Pancreas (tissue), 10 donors: ENCODE data around the gene FARP1. TPM values are rescaled to one million over a fixed set of nuclear protein-coding genes. Genes with fewer than 3 reads are reported as not detected.

Experiments
- ATAC-seq, 4 donors: fragments of 200-7000 bp; cut with Tn5 transposase; one replicate each; pipeline versions ENCODE4 v1.8.0 to v1.9.1; 2020; ENCODE audit warnings: mild to moderate bottlenecking in 4 of 4, moderate library complexity in 4 of 4
- DNase-seq, 6 donors: peaks; one replicate each; pipeline ENCODE4 v3.0.0-alpha.2; 2020
- FAIRE-seq: peaks from 2 replicates; lab custom pipeline; 2012; peaks lifted over from hg19 to GRCh38; lab: Jason Lieb, UNC
- H3K27ac ChIP-seq, 4 donors: fragments of 200-600 bp; sonication (generic); 1 replicate in 3 of 4; 2 replicates in 1 of 4; pipeline versions ENCODE4 v1.5.0 to v1.8.0; 2020
- H3K27me3 ChIP-seq, 4 donors: fragments of 200-600 bp; one replicate each; pipeline ENCODE4 v1.8.0; 2021
- H3K36me3 ChIP-seq, 3 donors: fragments of 200-600 bp; sonication (generic) in 1 of 3; one replicate each; pipeline versions ENCODE4 v1.5.0 to v1.8.0; 2020 to 2021
- H3K4me1 ChIP-seq, 3 donors: fragments of 200-600 bp; one replicate each; pipeline ENCODE4 v1.8.0; 2021
- H3K4me3 ChIP-seq, 4 donors: fragments of 200-600 bp; sonication (generic) in 2 of 4; one replicate each; pipeline versions ENCODE4 v1.5.0 to v1.8.0; 2020 to 2021
- H3K9me3 ChIP-seq, 4 donors: fragments of 200-600 bp; one replicate each; pipeline ENCODE4 v1.8.0; 2021
- WGBS, 2 donors: extraction: QIAGEN DNeasy Blood & Tissue Kit; methylation state at CpG; one replicate each; pipeline ENCODE4 v1.1.7; 2013; 5-methylcytosine and 5-hydroxymethylcytosine counted together
- intact Hi-C, 3 donors: fragments of 100-400 bp; cut with DNase I; formaldehyde crosslinking; loops; one replicate each; pipeline versions ENCODE4 v1.11.1 to v1.14.2; 2022
- polyA plus RNA-seq, 2 donors: library from polyadenylated mRNA; stranded (reverse); fragments of 200-250 nt; gene quantifications; one replicate each; pipeline ENCODE4 v1.2.3, GENCODE V29; 2013
- total RNA-seq, 6 donors: library from RNA; stranded (reverse); fragmentation: NEBNext Ultra II Directional in 4 of 6; extraction: Animal tissue kit (Norgen Biotek cat#: 25700) in 4 of 6; gene quantifications; one replicate each; pipeline versions ENCODE4 v1.2.1 to v1.2.4, GENCODE V29; 2021 to 2023
- TF ChIP-seq, protein P1 (sequence below), 4 donors: fragments of 200-600 bp; sonication (generic) in 3 of 4; IDR thresholded peaks; one replicate each; pipeline versions ENCODE4 v1.5.0 to v1.8.0; 2021; ENCODE audit warnings: antibody characterized with exemption in 4 of 4
- donor health status: healthy with polysubstance abuse.
- donor health status: DM: no; HTN: no; CAD: no; lungs with moderate emphysema.
- donor health status: DM: no; HTN: no; CAD: no.
- donor health status: control.
- donor health status: control.
- donor health status: Bipolar disorder and iron deficiency.
- donor health status: DM: yes; HTN: yes; CAD: no.
- donor health status: DM: no; HTN: no; CAD: no.
- donor health status: DM: no; HTN: no; CAD: no.
- donor health status: DM: yes; HTN: yes; CAD: no.

Gene FARP1
- total and polyA plus RNA-seq, 8 donors, result 30.8 to 95.1 (median 56.0) TPM

DNA sequence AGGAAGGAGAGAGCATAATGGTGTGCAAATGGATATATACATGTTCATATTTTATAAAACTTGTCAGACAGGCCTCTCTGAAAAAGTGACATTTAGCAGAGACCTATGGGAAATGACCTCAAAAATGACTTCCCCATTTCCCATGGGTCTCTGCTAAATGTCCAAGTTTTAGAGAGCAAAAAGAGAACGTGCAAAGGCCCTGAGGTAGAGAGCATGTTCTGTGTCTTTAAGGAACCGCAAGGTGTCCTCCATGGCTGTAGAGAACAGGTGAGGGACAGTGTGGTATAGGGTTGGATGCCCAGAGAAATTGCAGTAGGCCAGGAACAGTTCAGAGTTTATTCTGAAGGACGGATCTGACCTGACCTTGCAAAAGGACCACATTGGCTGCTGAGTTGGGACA is 147.4 kb downstream of the FARP1 start:
- TF ChIP-seq, protein P1, sequence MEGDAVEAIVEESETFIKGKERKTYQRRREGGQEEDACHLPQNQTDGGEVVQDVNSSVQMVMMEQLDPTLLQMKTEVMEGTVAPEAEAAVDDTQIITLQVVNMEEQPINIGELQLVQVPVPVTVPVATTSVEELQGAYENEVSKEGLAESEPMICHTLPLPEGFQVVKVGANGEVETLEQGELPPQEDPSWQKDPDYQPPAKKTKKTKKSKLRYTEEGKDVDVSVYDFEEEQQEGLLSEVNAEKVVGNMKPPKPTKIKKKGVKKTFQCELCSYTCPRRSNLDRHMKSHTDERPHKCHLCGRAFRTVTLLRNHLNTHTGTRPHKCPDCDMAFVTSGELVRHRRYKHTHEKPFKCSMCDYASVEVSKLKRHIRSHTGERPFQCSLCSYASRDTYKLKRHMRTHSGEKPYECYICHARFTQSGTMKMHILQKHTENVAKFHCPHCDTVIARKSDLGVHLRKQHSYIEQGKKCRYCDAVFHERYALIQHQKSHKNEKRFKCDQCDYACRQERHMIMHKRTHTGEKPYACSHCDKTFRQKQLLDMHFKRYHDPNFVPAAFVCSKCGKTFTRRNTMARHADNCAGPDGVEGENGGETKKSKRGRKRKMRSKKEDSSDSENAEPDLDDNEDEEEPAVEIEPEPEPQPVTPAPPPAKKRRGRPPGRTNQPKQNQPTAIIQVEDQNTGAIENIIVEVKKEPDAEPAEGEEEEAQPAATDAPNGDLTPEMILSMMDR (IDR thresholded peaks at IDR 0.05), result no peak
- intact Hi-C loops, result no loop called here
- ATAC-seq (no peak), DNase-seq (no peak), FAIRE-seq (no peak)
- no peaks in the 10 kb centered on the region for H3K27me3 ChIP-seq
- H3K4me1 ChIP-seq, result peaks cover 28 to 34% (median 29%) of the 10 kb centered on the region in 3 donors
- 96 to 98% methylated on average over 3 of the region's 3 CpGs for WGBS, 2 donors
- H3K36me3 ChIP-seq, result no peaks in the 10 kb centered on the region
- no peak overlapping the region for H3K27ac ChIP-seq
- H3K4me3 ChIP-seq, result no peak overlapping the region
- no peaks in the 10 kb centered on the region for H3K9me3 ChIP-seq

- DNase-seq, result peak in 3 of 6 donors; percentile 29 to 53 (median 32)
- FAIRE-seq, result no peak
Observed at GRCh38 chr13:98291658-98292057, 148.8 kb downstream of the FARP1 start.

GRCh38 chr13:98293103-98293502 is 150.2 kb downstream of the FARP1 start:
- 11 to 15% methylated on average over 2 of the region's 2 CpGs for WGBS, 2 donors
- Histone ChIP-seq H3K36me3 (no peaks in the 10 kb centered on the region), H3K27me3 (no peaks in the 10 kb centered on the region), H3K4me3 (no peak overlapping the region), H3K27ac (peak overlapping the region; percentile 21 to 62 (median 56)), H3K4me1 (peaks cover 28 to 32% (median 29%) of the 10 kb centered on the region in 3 donors), H3K9me3 (no peaks in the 10 kb centered on the region)
- DNase-seq (peak in 4 of 6 donors; percentile 49 to 62 (median 53)), ATAC-seq (peak; percentile 86 to 93 (median 90)), FAIRE-seq (no peak)
- TF ChIP-seq, protein P1 (IDR thresholded peaks at IDR 0.05), result no peak
- intact Hi-C loops, result no loop called here

More at GRCh38 chr13:98291658-98292057, 148.8 kb downstream of the FARP1 start:
- peak; percentile 53 to 73 (median 71) for ATAC-seq
- TF ChIP-seq, protein P1 (IDR thresholded peaks at IDR 0.05), result no peak
- Histone ChIP-seq H3K27me3 (no peaks in the 10 kb centered on the region), H3K27ac (peak overlapping the region in 2 of 4 donors; percentile 6 to 62), H3K36me3 (no peaks in the 10 kb centered on the region), H3K4me3 (no peak overlapping the region), H3K4me1 (peaks cover 28 to 32% (median 29%) of the 10 kb centered on the region in 3 donors), H3K9me3 (no peaks in the 10 kb centered on the region)
- intact Hi-C loops, result no loop called here
- WGBS, 2 donors, result 29 to 34% methylated on average over 2 of the region's 2 CpGs

- Histone ChIP-seq H3K27ac (peak overlapping the region; percentile 21 to 62 (median 56)), H3K4me3 (no peak overlapping the region), H3K4me1 (peaks cover 28 to 33% (median 32%) of the 10 kb centered on the region in 3 donors), H3K9me3 (no peaks in the 10 kb centered on the region), H3K27me3 (no peaks in the 10 kb centered on the region), H3K36me3 (no peaks in the 10 kb centered on the region)
- DNase-seq, result no peak
- WGBS, 2 donors, result 68 to 72% methylated on average over 4 of the region's 4 CpGs
- ATAC-seq, result peak in 1 of 4 donors; percentile 2
- FAIRE-seq, result no peak
- TF ChIP-seq, protein P1 (IDR thresholded peaks at IDR 0.05), result no peak
- intact Hi-C loops, result no loop called here
Observed at GRCh38 chr13:98293570-98294142, 150.8 kb downstream of the FARP1 start.

DNA sequence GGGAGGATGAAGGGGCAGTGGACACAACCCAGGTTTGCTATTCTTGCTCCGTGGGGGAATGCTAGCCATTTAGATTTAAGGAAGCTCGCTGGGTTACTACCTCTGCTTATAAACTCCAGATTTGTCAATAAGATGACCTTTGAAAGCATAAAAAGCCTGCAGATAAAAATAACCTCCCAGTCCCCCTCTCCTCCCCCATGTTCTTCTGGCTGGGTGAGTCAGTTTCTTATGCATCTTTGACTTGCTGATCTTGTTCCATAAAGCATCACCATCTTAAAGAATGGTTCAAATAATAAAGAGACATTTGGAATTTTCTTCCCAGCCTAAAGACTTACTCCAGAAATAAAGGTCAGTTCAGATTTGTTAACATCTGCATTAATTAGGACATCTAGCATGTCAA is 152.5 kb downstream of the FARP1 start:
- intact Hi-C loops, result no loop called here
- Histone ChIP-seq H3K4me3 (no peak overlapping the region), H3K27me3 (no peaks in the 10 kb centered on the region), H3K36me3 (no peaks in the 10 kb centered on the region), H3K27ac (no peak overlapping the region), H3K9me3 (no peaks in the 10 kb centered on the region), H3K4me1 (peaks cover 28 to 42% (median 36%) of the 10 kb centered on the region in 3 donors)
- DNase-seq, result no peak
- WGBS, 2 donors, result 83 to 89% methylated on average over 2 of the region's 2 CpGs
- TF ChIP-seq, protein P1 (IDR thresholded peaks at IDR 0.05), result no peak
- ATAC-seq, result no peak
- FAIRE-seq, result no peak
